Ascending aorta (tissue), 2 donors: ENCODE data around the gene CSNK1E. TPM values are rescaled to one million over a fixed set of nuclear protein-coding genes. Genes with fewer than 3 reads are reported as not detected.

ENCODE experiments used
- DNase-seq, 2 donors: peaks; one replicate each; pipeline ENCODE4 v3.0.0-alpha.2; 2019; ENCODE audit warnings: low spot score in 2 of 2
- H3K27ac ChIP-seq, 2 donors: fragments of 200-600 bp; sonication (generic); one replicate each; pipeline ENCODE4 v1.5.1; 2016 to 2017; ENCODE audit warnings: mild to moderate bottlenecking in 1 of 2
- H3K27me3 ChIP-seq: fragments of 200-600 bp; sonication (generic); one replicate; pipeline ENCODE4 v1.5.1; 2017
- H3K36me3 ChIP-seq, 2 donors: fragments of 200-600 bp; sonication (generic); one replicate each; pipeline ENCODE4 v1.5.1; 2016
- H3K4me1 ChIP-seq, 2 donors: fragments of 200-600 bp; sonication (generic); one replicate each; pipeline ENCODE4 v1.5.1; 2016 to 2017; ENCODE audit warnings: mild to moderate bottlenecking in 1 of 2
- H3K4me3 ChIP-seq, 2 donors: fragments of 200-600 bp; sonication (generic); one replicate each; pipeline ENCODE4 v1.5.1; 2016 to 2017; ENCODE audit warnings: mild to moderate bottlenecking in 1 of 2
- H3K9me3 ChIP-seq, 2 donors: fragments of 200-600 bp; sonication (generic); one replicate each; pipeline ENCODE4 v1.5.1; 2016
- CTCF ChIP-seq, 3 experiments: fragments of 200-600 bp in 2 of 3; fragments of 450-650 bp in 1 of 3; sonication (generic) in 2 of 3; IDR thresholded peaks; one replicate each; pipeline ENCODE4 v1.5.1; 2016 to 2019; ENCODE audit warnings: antibody characterized with exemption in 3 of 3, mild to moderate bottlenecking in 1 of 3, moderate library complexity in 1 of 3
- intact Hi-C: fragments of 100-400 bp; cut with DNase I; formaldehyde crosslinking; loops from one replicate; pipeline ENCODE4 v1.15.1; 2023
- total RNA-seq: library from RNA; depleted of rRNA; stranded (reverse); fragments of >200 nt; gene quantifications from one replicate; pipeline ENCODE4 v1.1.0, GENCODE V29; 2016

CSNK1E gene
- total RNA-seq, 1 donor from 2014 or later, result 185 TPM

DNA sequence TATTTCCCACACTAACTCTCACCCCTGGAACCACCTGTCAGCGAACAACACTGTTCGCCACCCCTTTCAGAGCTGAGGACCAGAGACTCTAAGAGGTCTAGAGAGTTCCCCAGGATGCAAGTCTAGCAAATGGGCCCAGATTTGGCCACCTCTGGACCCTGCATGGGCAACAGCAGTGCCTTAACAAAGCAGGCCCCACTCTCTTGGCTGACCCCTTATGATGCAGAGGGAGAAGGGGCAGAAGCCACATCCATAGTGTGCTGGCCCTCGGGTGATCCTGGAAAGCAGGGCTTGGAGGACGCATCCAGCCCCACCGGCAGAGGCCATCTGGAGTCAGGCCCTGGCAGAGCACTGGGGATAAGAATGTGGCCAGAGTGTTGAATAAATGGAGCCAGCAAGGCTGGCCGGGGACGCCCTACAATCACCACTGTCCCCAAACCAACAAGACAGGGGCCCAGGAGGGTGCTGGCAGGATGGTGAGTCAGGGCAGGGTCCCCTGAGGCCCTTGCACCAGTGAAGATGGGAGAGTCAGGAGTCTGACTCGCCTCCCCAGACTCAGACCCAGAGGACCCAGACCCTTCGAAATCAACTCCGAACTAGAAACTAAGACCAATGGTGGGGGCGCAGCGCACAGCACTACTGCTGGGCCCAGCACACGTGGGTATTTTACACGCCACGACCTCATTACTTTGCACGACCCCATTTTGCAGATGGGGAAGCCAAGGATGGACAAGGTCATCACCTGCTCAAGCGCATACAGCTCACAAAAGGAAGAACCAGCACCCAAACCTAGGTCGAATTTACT, 6.5 kb downstream of the CSNK1E start:
- Histone ChIP-seq H3K36me3 (peaks cover 10 to 12% of the 10 kb centered on the region in 2 donors), H3K27ac (peak overlapping the region; percentile 97 to 99), H3K27me3 (no peaks in the 10 kb centered on the region), H3K4me1 (peaks cover 33 to 63% of the 10 kb centered on the region in 2 donors), H3K4me3 (no peak overlapping the region), H3K9me3 (no peaks in the 10 kb centered on the region)
- TF ChIP-seq CTCF (IDR thresholded peaks at IDR 0.05), result peak in 1 of 3 experiments; percentile 9
- intact Hi-C loops, result loop anchor here (2.0 to 10.0 kb wide), 3 partner anchors 50 to 466 kb away; partner anchors contain the start of genes ANKRD54, EIF3L and JOSD1
- DNase-seq, result no peak

GRCh38 chr22:38309614-38310517, 7.4 kb downstream of the CSNK1E start:
- Histone ChIP-seq H3K4me3 (peak overlapping the region in 1 of 2 donors; percentile 12), H3K9me3 (no peaks in the 10 kb centered on the region), H3K4me1 (peaks cover 38 to 65% of the 10 kb centered on the region in 2 donors), H3K27ac (peak overlapping the region; percentile 97 to 99), H3K27me3 (no peaks in the 10 kb centered on the region), H3K36me3 (peaks cover 10 to 12% of the 10 kb centered on the region in 2 donors)
- TF ChIP-seq CTCF (IDR thresholded peaks at IDR 0.05), result no peak
- peak in 1 of 2 donors; percentile 78 for DNase-seq
- intact Hi-C loops, result loop anchor here (2.0 to 10.0 kb wide), 4 partner anchors 49 to 465 kb away; partner anchors contain the start of genes ANKRD54, EIF3L and JOSD1

DNA sequence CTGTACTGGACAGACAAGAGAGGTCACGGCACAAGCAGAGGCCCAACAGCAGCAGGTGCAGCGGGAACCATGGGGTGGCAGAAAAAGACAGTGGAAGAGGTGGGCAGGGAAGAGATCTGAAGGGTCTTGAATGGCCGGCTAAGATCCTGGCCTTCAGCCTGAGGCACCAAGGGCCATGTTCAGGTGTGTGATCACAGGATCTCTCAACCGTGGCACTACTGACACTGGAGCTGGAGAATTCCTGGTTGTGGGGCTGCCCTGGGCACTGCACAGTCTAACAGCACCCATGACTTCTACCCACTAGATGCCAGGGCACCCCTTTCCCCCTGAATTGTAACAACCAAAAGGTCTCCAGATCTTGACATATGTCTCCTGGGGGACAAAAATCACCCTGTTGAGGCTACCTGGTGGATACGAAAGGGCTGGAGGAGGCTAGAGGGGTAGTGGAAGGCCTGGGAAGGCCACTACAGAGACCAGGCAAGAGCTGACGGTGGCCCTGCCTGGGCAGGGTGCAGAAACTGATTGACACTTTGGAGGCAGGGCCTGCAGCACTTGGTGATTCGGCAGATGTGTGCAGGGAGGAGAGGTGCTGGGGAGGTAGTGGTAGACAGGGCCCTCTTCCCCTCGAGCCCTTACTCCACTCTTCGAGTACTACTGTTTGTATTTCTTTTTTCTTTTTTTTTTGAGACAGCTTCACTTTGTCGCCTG, 8.3 kb downstream of the CSNK1E start:
- no peaks in the 10 kb centered on the region for H3K9me3 ChIP-seq
- H3K27ac ChIP-seq, result peak overlapping the region; percentile 97 to 99
- peaks cover 39 to 67% of the 10 kb centered on the region in 2 donors for H3K4me1 ChIP-seq
- H3K27me3 ChIP-seq, result no peaks in the 10 kb centered on the region
- DNase-seq, result no peak
- peaks cover 12 to 15% of the 10 kb centered on the region in 2 donors for H3K36me3 ChIP-seq
- no peak for TF ChIP-seq CTCF (IDR thresholded peaks at IDR 0.05)
- intact Hi-C loops, result loop anchor here (2.0 kb wide), 1 partner anchor 104 kb away; no protein-coding TSS in a partner anchor
- H3K4me3 ChIP-seq, result no peak overlapping the region

DNA sequence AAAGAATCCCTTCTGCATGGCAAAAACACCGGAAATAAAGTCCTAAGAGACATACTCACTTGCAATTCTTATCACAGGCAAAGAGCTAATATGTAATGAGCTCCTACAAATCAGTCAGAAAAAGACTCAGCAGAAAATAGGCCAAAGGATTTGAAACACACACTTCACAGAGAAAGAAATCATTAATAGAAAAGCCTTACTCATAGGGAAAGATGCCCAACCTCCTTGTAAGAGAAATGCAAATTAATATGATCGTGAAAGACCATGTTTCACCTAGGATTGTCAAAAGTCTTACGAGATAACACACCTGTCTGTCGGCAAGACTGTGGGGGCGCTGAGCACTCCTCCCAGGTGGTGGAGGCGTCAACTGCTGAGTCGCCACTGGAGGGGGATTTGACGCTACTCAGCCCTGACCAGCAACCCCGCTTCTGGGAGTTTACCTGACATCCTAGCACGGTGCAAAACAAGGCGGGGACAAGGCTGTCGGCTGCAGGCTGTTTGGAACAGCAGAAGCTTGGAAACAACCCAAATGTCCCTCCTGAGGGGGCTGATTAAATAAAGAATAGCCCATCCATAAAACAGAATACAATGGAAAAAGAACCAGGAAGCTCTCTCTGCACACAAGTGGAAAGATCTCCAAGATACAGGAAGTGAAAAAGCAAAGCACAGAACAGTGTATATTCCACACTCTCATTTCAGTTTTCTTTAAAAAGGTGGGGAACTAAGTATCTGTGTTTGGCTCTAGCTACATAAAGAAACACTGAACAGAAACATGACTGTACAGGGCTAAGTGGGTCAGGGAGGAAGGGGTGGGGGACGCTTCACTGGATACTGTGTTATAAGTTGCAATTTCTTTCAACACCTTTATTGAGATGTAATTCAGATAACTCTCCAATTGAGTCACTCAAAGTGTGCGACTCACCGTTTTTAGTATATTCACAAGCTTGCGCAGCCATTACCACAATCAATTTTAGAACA, 11.5 kb downstream of the CSNK1E start:
- TF ChIP-seq CTCF (IDR thresholded peaks at IDR 0.05), result no peak
- Histone ChIP-seq H3K27ac (peak overlapping the region; percentile 78 to 79), H3K9me3 (no peaks in the 10 kb centered on the region), H3K4me3 (peak overlapping the region in 1 of 2 donors; percentile 17), H3K4me1 (peaks cover 28 to 59% of the 10 kb centered on the region in 2 donors), H3K27me3 (no peaks in the 10 kb centered on the region), H3K36me3 (peaks cover 36 to 47% of the 10 kb centered on the region in 2 donors)
- intact Hi-C loops, result loop anchor here (2.0 kb wide), 1 partner anchor 21 kb away; no protein-coding TSS in a partner anchor
- DNase-seq, result no peak
